ENCODE measurements around the gene GALR1. TPM values are rescaled to one million over a fixed set of nuclear protein-coding genes. Genes with fewer than 3 reads are reported as not detected.

The GALR1 gene
- total and polyA plus RNA-seq, 5 experiments from 2014 or later, result not detected

GRCh38 chr18:77305676-77306075 is 56.0 kb downstream of the GALR1 start:
- DNase-seq (no peak), ATAC-seq (no peak)
- Mint-ChIP-seq H3K27me3 (peaks cover 2 to 13% (median 9%) of the 10 kb centered on the region in 5 donors), H3K27ac (no peak overlapping the region), H3K9me3 (no peaks in the 10 kb centered on the region), H3K4me1 (no peaks in the 10 kb centered on the region), H3K4me3 (no peak overlapping the region), H3K36me3 (no peaks in the 10 kb centered on the region)
- POLR2A ChIA-PET, result no interaction called here

GRCh38 chr18:77308216-77308615 is 58.6 kb downstream of the GALR1 start:
- POLR2A ChIA-PET, result no interaction called here
- Mint-ChIP-seq H3K9me3 (no peaks in the 10 kb centered on the region), H3K4me3 (no peak overlapping the region), H3K27me3 (peaks cover 2 to 13% (median 9%) of the 10 kb centered on the region in 5 donors), H3K27ac (no peak overlapping the region), H3K4me1 (no peaks in the 10 kb centered on the region), H3K36me3 (no peaks in the 10 kb centered on the region)
- no peak for DNase-seq
- ATAC-seq, result no peak

GRCh38 chr18:77314511-77314910 is 64.9 kb downstream of the GALR1 start:
- Mint-ChIP-seq H3K27ac (no peak overlapping the region), H3K36me3 (no peaks in the 10 kb centered on the region), H3K4me1 (no peaks in the 10 kb centered on the region), H3K4me3 (no peak overlapping the region), H3K9me3 (no peaks in the 10 kb centered on the region), H3K27me3 (peaks cover 0 to 5% (median under 1%) of the 10 kb centered on the region in 5 donors)
- POLR2A ChIA-PET, result no interaction called here
- DNase-seq, result no peak
- ATAC-seq, result no peak

GRCh38 chr18:77314952-77315351 is 65.3 kb downstream of the GALR1 start:
- Mint-ChIP-seq H3K9me3 (no peaks in the 10 kb centered on the region), H3K27me3 (peaks cover 0 to 8% (median 1%) of the 10 kb centered on the region in 5 donors), H3K4me3 (no peak overlapping the region), H3K4me1 (no peaks in the 10 kb centered on the region), H3K36me3 (no peaks in the 10 kb centered on the region), H3K27ac (no peak overlapping the region)
- POLR2A ChIA-PET, result no interaction called here
- DNase-seq, result no peak
- no peak for ATAC-seq

- POLR2A ChIA-PET, result no interaction called here
- Mint-ChIP-seq H3K4me1 (peaks cover 0 to 2% (median 0%) of the 10 kb centered on the region in 4 donors), H3K4me3 (no peak overlapping the region), H3K27me3 (peaks cover 2 to 17% (median 5%) of the 10 kb centered on the region in 5 donors), H3K36me3 (no peaks in the 10 kb centered on the region), H3K27ac (no peak overlapping the region), H3K9me3 (no peaks in the 10 kb centered on the region)
- no peak for DNase-seq
- ATAC-seq, result no peak
Observed at GRCh38 chr18:77316008-77316407, 66.4 kb downstream of the GALR1 start.

GRCh38 chr18:77316641-77317040 is 67.0 kb downstream of the GALR1 start:
- ATAC-seq, result no peak
- H3K36me3 Mint-ChIP-seq, result no peaks in the 10 kb centered on the region
- peaks cover 0 to 3% (median 0%) of the 10 kb centered on the region in 4 donors for H3K4me1 Mint-ChIP-seq
- POLR2A ChIA-PET, result no interaction called here
- peaks cover 4 to 20% (median 7%) of the 10 kb centered on the region in 5 donors for H3K27me3 Mint-ChIP-seq
- no peak for DNase-seq
- H3K27ac Mint-ChIP-seq, result no peak overlapping the region
- H3K4me3 Mint-ChIP-seq, result no peak overlapping the region
- no peaks in the 10 kb centered on the region for H3K9me3 Mint-ChIP-seq

- H3K27ac Mint-ChIP-seq, result no peak overlapping the region
- H3K4me1 Mint-ChIP-seq, result peaks cover 0 to 3% (median 0%) of the 10 kb centered on the region in 4 donors
- ATAC-seq, result no peak
Observed at GRCh38 chr18:77320971-77321559, 71.4 kb downstream of the GALR1 start.

GRCh38 chr18:77321823-77322805 is 72.5 kb downstream of the GALR1 start:
- Mint-ChIP-seq H3K9me3 (no peaks in the 10 kb centered on the region), H3K4me1 (peaks cover 0 to 3% (median 0%) of the 10 kb centered on the region in 4 donors), H3K27me3 (peaks cover 13 to 44% (median 28%) of the 10 kb centered on the region in 5 donors), H3K4me3 (no peak overlapping the region), H3K27ac (peak overlapping the region in 1 of 10 donors; percentile 2), H3K36me3 (no peaks in the 10 kb centered on the region)
- ATAC-seq (no peak), DNase-seq (no peak)
- POLR2A ChIA-PET, result no interaction called here

More at GRCh38 chr18:77320971-77321559, 71.4 kb downstream of the GALR1 start:
- no peaks in the 10 kb centered on the region for H3K36me3 Mint-ChIP-seq
- no peak for DNase-seq
- no peaks in the 10 kb centered on the region for H3K9me3 Mint-ChIP-seq
- no peak overlapping the region for H3K4me3 Mint-ChIP-seq
- H3K27me3 Mint-ChIP-seq, result peaks cover 13 to 44% (median 28%) of the 10 kb centered on the region in 5 donors
- POLR2A ChIA-PET, result no interaction called here

- POLR2A ChIA-PET, result no interaction called here
- H3K4me1 Mint-ChIP-seq, result peaks cover 0 to 3% (median 0%) of the 10 kb centered on the region in 4 donors
- H3K9me3 Mint-ChIP-seq, result peaks cover 0 to 5% (median 0%) of the 10 kb centered on the region in 9 donors
- ATAC-seq, result no peak
- DNase-seq, result no peak
- no peaks in the 10 kb centered on the region for H3K36me3 Mint-ChIP-seq
- H3K4me3 Mint-ChIP-seq, result no peak overlapping the region
- H3K27ac Mint-ChIP-seq, result peak overlapping the region in 1 of 10 donors; percentile 49
- H3K27me3 Mint-ChIP-seq, result peaks cover 13 to 48% (median 28%) of the 10 kb centered on the region in 5 donors
Observed at GRCh38 chr18:77323640-77324299, 74.1 kb downstream of the GALR1 start.

Other genes with a start within 250 kb of the GALR1 start
- 100 to 1,000 TPM in 1 of 2 experiments, 10 to 100 TPM in 1; 99.9 to 108 TPM for gene MBP, start 117.1 kb upstream of the GALR1 start, total RNA-seq
- 100 to 1,000 TPM in 2 of 3 donors, 10 to 100 TPM in 1; 89.2 to 148 (median 105) TPM for gene MBP, start 117.1 kb upstream of the GALR1 start, polyA plus RNA-seq